ENCODE data around the gene MED20.

- TF ChIP-seq, protein P1, sequence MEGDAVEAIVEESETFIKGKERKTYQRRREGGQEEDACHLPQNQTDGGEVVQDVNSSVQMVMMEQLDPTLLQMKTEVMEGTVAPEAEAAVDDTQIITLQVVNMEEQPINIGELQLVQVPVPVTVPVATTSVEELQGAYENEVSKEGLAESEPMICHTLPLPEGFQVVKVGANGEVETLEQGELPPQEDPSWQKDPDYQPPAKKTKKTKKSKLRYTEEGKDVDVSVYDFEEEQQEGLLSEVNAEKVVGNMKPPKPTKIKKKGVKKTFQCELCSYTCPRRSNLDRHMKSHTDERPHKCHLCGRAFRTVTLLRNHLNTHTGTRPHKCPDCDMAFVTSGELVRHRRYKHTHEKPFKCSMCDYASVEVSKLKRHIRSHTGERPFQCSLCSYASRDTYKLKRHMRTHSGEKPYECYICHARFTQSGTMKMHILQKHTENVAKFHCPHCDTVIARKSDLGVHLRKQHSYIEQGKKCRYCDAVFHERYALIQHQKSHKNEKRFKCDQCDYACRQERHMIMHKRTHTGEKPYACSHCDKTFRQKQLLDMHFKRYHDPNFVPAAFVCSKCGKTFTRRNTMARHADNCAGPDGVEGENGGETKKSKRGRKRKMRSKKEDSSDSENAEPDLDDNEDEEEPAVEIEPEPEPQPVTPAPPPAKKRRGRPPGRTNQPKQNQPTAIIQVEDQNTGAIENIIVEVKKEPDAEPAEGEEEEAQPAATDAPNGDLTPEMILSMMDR (IDR thresholded peaks at IDR 0.05; ENCODE audit: insufficient read depth, low read length) = no peak
- no peak for TF ChIP-seq POLR2AphosphoS5 (IDR thresholded peaks at IDR 0.05; ENCODE audit: low read depth)
- TF ChIP-seq REST (IDR thresholded peaks at IDR 0.05; ENCODE audit: insufficient replicate concordance, low read depth) = no peak
- no peak for TF ChIP-seq GABPA (IDR thresholded peaks at IDR 0.05; ENCODE audit: low read depth)
- TF ChIP-seq SPI1 (IDR thresholded peaks at IDR 0.05; ENCODE audit: borderline replicate concordance, low read depth) = peak; percentile 30; the same call in 1 of the 2 replicates
Observed at GRCh38 chr6:41929924-41930323, 9.0 kb upstream of the MED20 start.
